ENCODE measurements around the gene SRGAP2B. TPM values are rescaled to one million over a fixed set of nuclear protein-coding genes. Genes with fewer than 3 reads are reported as not detected.
"Not testable (repeated sequence)": the region's sequence is repeated elsewhere in the genome, so short reads cannot be mapped to it uniquely, and the experiment has no call there.

The SRGAP2B gene
- total and polyA plus RNA-seq, 2 of the 8 experiments (the other 6 are each of a cell fraction or from before 2014, with no cell fraction given) = 4.9 to 39.5 TPM

DNA sequence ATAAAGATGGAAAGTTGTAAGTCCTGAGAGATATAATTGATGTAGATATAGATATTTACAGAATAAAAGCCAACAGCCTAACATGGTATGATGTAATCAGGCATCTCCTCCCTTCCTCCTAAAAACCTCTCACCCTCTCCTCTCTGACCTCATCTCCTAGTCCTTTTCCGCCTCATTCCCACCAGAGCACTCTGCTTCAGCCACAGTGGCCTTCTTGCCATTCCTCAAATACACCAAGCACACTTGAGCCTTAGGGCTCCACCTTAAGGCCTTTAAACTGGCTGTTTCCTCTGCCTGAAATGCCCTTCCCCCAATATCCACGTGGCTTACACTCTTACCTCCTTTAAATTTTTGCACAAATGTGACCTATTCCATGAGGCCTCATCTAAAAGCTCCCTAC is 75.4 kb downstream of the SRGAP2B start:
- H4K91ac ChIP-seq (replicated peaks; ENCODE audit: insufficient read length, low read length); H3K14ac ChIP-seq (ENCODE audit: insufficient read length); H3K79me2 ChIP-seq (ENCODE audit: control insufficient read depth in 1 of 2, insufficient read depth in 2 of 2, low read length in 2 of 2); H3K9me3 ChIP-seq (ENCODE audit: insufficient read depth in 2 of 2, low read depth in 1 of 2, low read length in 1 of 2); H2BK120ac ChIP-seq (replicated peaks; ENCODE audit: low read depth, low read length); H3K36me3 ChIP-seq (ENCODE audit: control insufficient read depth in 2 of 4, insufficient read depth in 4 of 4, low read length in 3 of 4); H4K8ac ChIP-seq (ENCODE audit: extremely low read depth, insufficient read depth, low read length); FAIRE-seq; H4K20me1 ChIP-seq (replicated peaks in 1 of 2; ENCODE audit: control insufficient read depth in 1 of 2, insufficient read depth in 2 of 2, low read length in 2 of 2); H2BK12ac ChIP-seq (ENCODE audit: low read depth, low read length); H3K4ac ChIP-seq (replicated peaks; ENCODE audit: insufficient read length, low read depth, low read length); H2BK15ac ChIP-seq (ENCODE audit: low read length); H3K56ac ChIP-seq (replicated peaks; ENCODE audit: insufficient read length, low read depth, low read length); DNase-seq (ENCODE audit: low read depth in 1 of 2, low spot score in 2 of 2); H2AFZ ChIP-seq (ENCODE audit: low read length); POLR2A ChIA-PET (ENCODE audit: partially characterized antibody); H3K4me2 ChIP-seq (ENCODE audit: insufficient read depth in 1 of 2, low read depth in 2 of 2, low read length in 2 of 2); H2BK5ac ChIP-seq (ENCODE audit: low read depth, low read length); H3K9ac ChIP-seq (replicated peaks in 1 of 4; ENCODE audit: extremely low read depth in 1 of 4, low read depth in 3 of 4, low read length in 3 of 4); H3K27ac ChIP-seq (ENCODE audit: low read depth, low read length); H2AK5ac ChIP-seq (ENCODE audit: low read depth, low read length); H3K4me3 ChIP-seq (ENCODE audit: extremely low read depth in 1 of 4, insufficient read depth in 2 of 4, low read depth in 3 of 4, low read length in 4 of 4); H3K4me1 ChIP-seq (replicated peaks in 1 of 4; ENCODE audit: control insufficient read depth in 3 of 4, insufficient read depth in 4 of 4, low read length in 3 of 4); H3K23me2 ChIP-seq (ENCODE audit: low read depth, low read length); H3K79me1 ChIP-seq (ENCODE audit: low read depth, low read length); H3K18ac ChIP-seq (ENCODE audit: extremely low read depth, low read length); H4K5ac ChIP-seq (ENCODE audit: insufficient read length, low read depth, low read length); CTCF ChIA-PET (ENCODE audit: partially characterized antibody); H3K23ac ChIP-seq (ENCODE audit: insufficient read length); H3K27me3 ChIP-seq (replicated peaks in 1 of 4; ENCODE audit: control insufficient read depth in 3 of 4, extremely low read depth in 1 of 4, insufficient read depth in 3 of 4, low read length in 3 of 4); H2BK20ac ChIP-seq (ENCODE audit: low read length): not testable (repeated sequence)
- 53% methylated on average over 2 of the region's 2 CpGs; no CpG with 5 or more reads in 1 of the 2 experiments for WGBS, 2 experiments (ENCODE audit: extremely low coverage in 1 of 2, insufficient coverage in 1 of 2, insufficient read length in 1 of 2, insufficient replicate concordance in 2 of 2, low coverage in 1 of 2, low lambda C conversion rate in 2 of 2, missing lambda C conversion rate in 1 of 2)

DNA sequence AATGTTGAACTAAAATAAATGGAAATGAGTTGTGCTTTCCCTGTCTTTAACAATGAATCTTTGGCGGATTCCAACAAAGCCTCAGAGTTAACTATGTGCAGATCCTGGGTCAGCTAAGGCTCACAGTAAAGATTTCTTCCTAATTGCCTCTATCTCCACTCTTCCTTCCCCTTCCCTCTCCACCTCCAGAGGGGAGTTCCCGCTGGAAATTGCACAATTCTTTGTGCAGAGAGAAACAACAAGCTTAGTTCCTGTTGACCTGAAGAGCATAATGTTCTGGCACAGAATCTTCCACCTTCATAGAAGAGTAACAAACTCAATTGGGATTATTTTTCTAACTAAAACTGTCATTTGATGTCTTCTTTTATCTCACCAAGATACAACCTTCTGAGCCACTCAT is 77.4 kb downstream of the SRGAP2B start:
- H3K9ac ChIP-seq (replicated peaks in 1 of 4; ENCODE audit: extremely low read depth in 1 of 4, low read depth in 3 of 4, low read length in 3 of 4); H3K4me1 ChIP-seq (replicated peaks in 1 of 4; ENCODE audit: control insufficient read depth in 3 of 4, insufficient read depth in 4 of 4, low read length in 3 of 4); H3K36me3 ChIP-seq (ENCODE audit: control insufficient read depth in 2 of 4, insufficient read depth in 4 of 4, low read length in 3 of 4); DNase-seq (ENCODE audit: low read depth in 1 of 2, low spot score in 2 of 2); H2BK120ac ChIP-seq (replicated peaks; ENCODE audit: low read depth, low read length); H2BK5ac ChIP-seq (ENCODE audit: low read depth, low read length); H2AFZ ChIP-seq (ENCODE audit: low read length); H3K79me1 ChIP-seq (ENCODE audit: low read depth, low read length); H3K9me3 ChIP-seq (ENCODE audit: insufficient read depth in 2 of 2, low read depth in 1 of 2, low read length in 1 of 2); H4K91ac ChIP-seq (replicated peaks; ENCODE audit: insufficient read length, low read length); H3K79me2 ChIP-seq (ENCODE audit: control insufficient read depth in 1 of 2, insufficient read depth in 2 of 2, low read length in 2 of 2); H4K20me1 ChIP-seq (replicated peaks in 1 of 2; ENCODE audit: control insufficient read depth in 1 of 2, insufficient read depth in 2 of 2, low read length in 2 of 2); H4K5ac ChIP-seq (ENCODE audit: insufficient read length, low read depth, low read length); H4K8ac ChIP-seq (ENCODE audit: extremely low read depth, insufficient read depth, low read length); CTCF ChIA-PET (ENCODE audit: partially characterized antibody); H3K4me3 ChIP-seq (ENCODE audit: extremely low read depth in 1 of 4, insufficient read depth in 2 of 4, low read depth in 3 of 4, low read length in 4 of 4); H3K4me2 ChIP-seq (ENCODE audit: insufficient read depth in 1 of 2, low read depth in 2 of 2, low read length in 2 of 2); H2BK20ac ChIP-seq (ENCODE audit: low read length); H3K18ac ChIP-seq (ENCODE audit: extremely low read depth, low read length); POLR2A ChIA-PET (ENCODE audit: partially characterized antibody); H3K23ac ChIP-seq (ENCODE audit: insufficient read length); H3K23me2 ChIP-seq (ENCODE audit: low read depth, low read length); H3K14ac ChIP-seq (ENCODE audit: insufficient read length); FAIRE-seq; H2BK15ac ChIP-seq (ENCODE audit: low read length); H2AK5ac ChIP-seq (ENCODE audit: low read depth, low read length); H3K56ac ChIP-seq (replicated peaks; ENCODE audit: insufficient read length, low read depth, low read length); H3K4ac ChIP-seq (replicated peaks; ENCODE audit: insufficient read length, low read depth, low read length); H3K27ac ChIP-seq (ENCODE audit: low read depth, low read length); H2BK12ac ChIP-seq (ENCODE audit: low read depth, low read length); H3K27me3 ChIP-seq (replicated peaks in 1 of 4; ENCODE audit: control insufficient read depth in 3 of 4, extremely low read depth in 1 of 4, insufficient read depth in 3 of 4, low read length in 3 of 4): not testable (repeated sequence)
- WGBS, 2 experiments (ENCODE audit: extremely low coverage in 1 of 2, insufficient coverage in 1 of 2, insufficient read length in 1 of 2, insufficient replicate concordance in 2 of 2, low coverage in 1 of 2, low lambda C conversion rate in 2 of 2, missing lambda C conversion rate in 1 of 2) = 60% methylated on average over 1 of the region's 2 CpGs; no CpG with 5 or more reads in 1 of the 2 experiments
